GM12878 (cell line): ENCODE measurements around the gene PCDHGC4. TPM values are rescaled to one million over a fixed set of nuclear protein-coding genes. Genes with fewer than 3 reads are reported as not detected.

Source experiments
- ASH2L ChIP-seq: fragments of 300-600, 200-600 bp; sonication (generic); IDR thresholded peaks from 2 replicates; pipeline ENCODE4 v1.6.1; 2017; ENCODE audit warnings: low read depth, mild to moderate bottlenecking, borderline replicate concordance
- BACH1 ChIP-seq: fragments of 450-650 bp; IDR thresholded peaks from 2 replicates; pipeline ENCODE4 v1.6.1; 2017; ENCODE audit warnings: mild to moderate bottlenecking, borderline replicate concordance
- BCL11A ChIP-seq: IDR thresholded peaks from 2 replicates; pipeline ENCODE4 v1.6.1; 2011; ENCODE audit warnings: low read depth, low read length
- BRCA1 ChIP-seq: IDR thresholded peaks from 2 replicates; pipeline ENCODE4 v1.6.1; 2011; ENCODE audit warnings: low read depth, low read length, improper control_type of control experiment
- CUX1 ChIP-seq: IDR thresholded peaks from 2 replicates; pipeline ENCODE4 v1.6.1; 2012; ENCODE audit warnings: improper control_type of control experiment, low read depth, low read length; ENCODE audit not compliant: insufficient replicate concordance
- HDAC2 ChIP-seq: fragments of 200-600 bp; sonication (generic); IDR thresholded peaks from 2 replicates; pipeline ENCODE4 v1.6.1; 2017
- PML ChIP-seq: IDR thresholded peaks from 2 replicates; pipeline ENCODE4 v1.6.1; 2012; ENCODE audit warnings: low read length, inconsistent platforms
- POLR2A ChIP-seq: IDR thresholded peaks from 2 replicates; pipeline ENCODE4 v1.6.1; 2011; ENCODE audit warnings: low read depth, mild to moderate bottlenecking, low read length
- POU2F2 ChIP-seq: IDR thresholded peaks from 3 replicates; pipeline ENCODE4 v1.6.1; 2011; ENCODE audit warnings: low read depth, mild to moderate bottlenecking, low read length, borderline replicate concordance
- SP1 ChIP-seq: IDR thresholded peaks from one replicate; pipeline ENCODE4 v1.6.1; 2011; ENCODE audit warnings: low read depth, low read length
- SPI1 ChIP-seq: IDR thresholded peaks from 2 replicates; pipeline ENCODE4 v1.6.1; 2011; ENCODE audit warnings: low read depth, mild to moderate bottlenecking, low read length, moderate library complexity, borderline replicate concordance; ENCODE audit not compliant: insufficient read depth
- ZBTB40 ChIP-seq: fragments of 450-650 bp; IDR thresholded peaks from 2 replicates; pipeline ENCODE4 v1.6.1; 2016; ENCODE audit warnings: mild to moderate bottlenecking, moderate library complexity, borderline replicate concordance
- ZNF592 ChIP-seq: fragments of 450-650 bp; IDR thresholded peaks from 2 replicates; pipeline ENCODE4 v1.6.1; 2017; ENCODE audit warnings: mild to moderate bottlenecking, moderate library complexity
- polyA plus RNA-seq, 11 experiments: library from polyadenylated mRNA; depleted of rRNA in 4 of 11; unstranded in 6 of 11; stranded (reverse) in 5 of 11; fragments of >200 nt; fragmentation: Nextera tagmentation in 4 of 11; fragmentation: Illumina TruSeq in 1 of 11; extraction: Ambion mirVana in 4 of 11; extraction: Trizol in 1 of 11; gene quantifications; 1 replicate in 1 of 11; 2 replicates in 10 of 11; pipeline versions ENCODE4 v1.2.1 to v1.2.3, GENCODE V29; 2011 to 2016; ENCODE audit warnings: inconsistent platforms in 2 of 11, missing spikeins in 2 of 11, low read depth in 1 of 11
- total RNA-seq, 4 experiments: library from RNA; depleted of rRNA in 3 of 4; stranded (reverse); fragments of >200 nt in 3 of 4; fragmentation: Illumina TruSeq in 1 of 4; extraction: Trizol in 1 of 4; gene quantifications; 2 replicates each; pipeline versions ENCODE4 v1.2.1 to v1.2.3, GENCODE V29; 2013 to 2021

PCDHGC4 gene
- total and polyA plus RNA-seq, 10 of the 15 experiments (the other 5 are each of a cell fraction or from before 2014, with no cell fraction given) = 0.04 to 1.2 (median 0.52) TPM

GRCh38 chr5:141513627-141514329 is 28.9 kb downstream of the PCDHGC4 start (continued):
- TF ChIP-seq CUX1 (no peak), POU2F2 (peak; percentile 28; the same call in 1 of the 3 replicates), POLR2A (0 out of 2 replicates have a peak, but pooled peaks have one; percentile 8), BACH1 (no peak), ASH2L (no peak), ZNF592 (no peak), BCL11A (peak; percentile 53; the same call in 1 of the 2 replicates), SPI1 (0 out of 2 replicates have a peak, but pooled peaks have one; percentile 3), BRCA1 (no peak), HDAC2 (no peak), SP1 (no peak), ZBTB40 (0 out of 2 replicates have a peak, but pooled peaks have one; percentile 24), PML (no peak)
